Natural killer cell treated with Interleukin-12 subunit alpha and Interleukin-12 subunit beta and Interleukin-15 and Interleukin-18, amount 100 ng/mL, for 72 hours (primary cell): ENCODE measurements around the gene TRIO. TPM values are rescaled to one million over a fixed set of nuclear protein-coding genes. Genes with fewer than 3 reads are reported as not detected.
"Not testable (repeated sequence)": the region's sequence is repeated elsewhere in the genome, so short reads cannot be mapped to it uniquely, and the experiment has no call there.

Experiments used
- ATAC-seq, 2 donors: fragments of 150-1000 bp; cut with Tn5 transposase in 1 of 2; sonication (Bioruptor Pico), chemical (Tn5 transposase) in 1 of 2; 2 replicates each; pipeline ENCODE4 v1.10.0; 2021
- DNase-seq: peaks from one replicate; pipeline ENCODE4 v3.0.0; 2022; ENCODE audit warnings: low spot score
- H3K27ac Mint-ChIP-seq, 2 donors: 1 replicate in 1 of 2; 2 replicates in 1 of 2; pipeline ENCODE4 v1.8.0; 2022; ENCODE audit warnings: mixed read lengths in 2 of 2, mild to moderate bottlenecking in 1 of 2, moderate library complexity in 1 of 2
- H3K27me3 Mint-ChIP-seq, 2 donors: 1 replicate in 1 of 2; 2 replicates in 1 of 2; pipeline ENCODE4 v1.8.0; 2022; ENCODE audit warnings: mixed read lengths in 2 of 2
- H3K36me3 Mint-ChIP-seq: one replicate; pipeline ENCODE4 v1.8.0; 2022; ENCODE audit warnings: mixed read lengths
- H3K4me1 Mint-ChIP-seq, 2 donors: 1 replicate in 1 of 2; 2 replicates in 1 of 2; pipeline ENCODE4 v1.8.0; 2022; ENCODE audit warnings: low read depth in 2 of 2, mixed read lengths in 2 of 2, mild to moderate bottlenecking in 1 of 2
- H3K4me3 Mint-ChIP-seq: one replicate; pipeline ENCODE4 v1.8.0; 2022; ENCODE audit warnings: mixed read lengths
- H3K9me3 Mint-ChIP-seq: 2 replicates; pipeline ENCODE4 v1.8.0; 2022; ENCODE audit warnings: mixed read lengths
- total RNA-seq, 2 donors: library from RNA; stranded (reverse); gene quantifications; one replicate each; pipeline ENCODE4 v1.2.3, GENCODE V29; 2022

The TRIO gene
- total RNA-seq, 2 donors from 2014 or later: 40.1 to 70.3 TPM

- DNase-seq: no peak
- Mint-ChIP-seq H3K27ac (no peak overlapping the region), H3K9me3 (no peaks in the 10 kb centered on the region), H3K27me3 (no peaks in the 10 kb centered on the region), H3K36me3 (no peaks in the 10 kb centered on the region), H3K4me3 (no peak overlapping the region), H3K4me1 (peaks cover 0 to 5% of the 10 kb centered on the region in 2 donors)
- no peak for ATAC-seq
These were observed 404.5 kb downstream of the TRIO start for GRCh38 chr5:14547666-14548065.

GRCh38 chr5:14551211-14551610, 408.1 kb downstream of the TRIO start:
- Mint-ChIP-seq H3K9me3 (no peaks in the 10 kb centered on the region), H3K4me3 (no peak overlapping the region), H3K27me3 (peaks cover 0 to 3% of the 10 kb centered on the region in 2 donors), H3K4me1 (peaks cover 0 to 7% of the 10 kb centered on the region in 2 donors), H3K27ac (no peak overlapping the region), H3K36me3 (no peaks in the 10 kb centered on the region)
- ATAC-seq: no peak
- DNase-seq: no peak

- H3K4me3 Mint-ChIP-seq: no peak overlapping the region
- H3K4me1 Mint-ChIP-seq: peaks cover 0 to 7% of the 10 kb centered on the region in 2 donors
- no peak for ATAC-seq
- H3K36me3 Mint-ChIP-seq: no peaks in the 10 kb centered on the region
- peaks cover 0 to 3% of the 10 kb centered on the region in 2 donors for H3K27me3 Mint-ChIP-seq
- no peak overlapping the region for H3K27ac Mint-ChIP-seq
- DNase-seq: no peak
- H3K9me3 Mint-ChIP-seq: no peaks in the 10 kb centered on the region
These were observed 408.9 kb downstream of the TRIO start for GRCh38 chr5:14552017-14552416.

GRCh38 chr5:14554288-14554687, 411.1 kb downstream of the TRIO start:
- H3K9me3 Mint-ChIP-seq, H3K36me3 Mint-ChIP-seq, ATAC-seq, H3K4me1 Mint-ChIP-seq, H3K27ac Mint-ChIP-seq, H3K27me3 Mint-ChIP-seq, H3K4me3 Mint-ChIP-seq, DNase-seq: not testable (repeated sequence)

- H3K4me3 Mint-ChIP-seq: no peak overlapping the region
- no peaks in the 10 kb centered on the region for H3K36me3 Mint-ChIP-seq
- no peak for DNase-seq
- peaks cover 9 to 13% of the 10 kb centered on the region in 2 donors for H3K4me1 Mint-ChIP-seq
- no peaks in the 10 kb centered on the region for H3K9me3 Mint-ChIP-seq
- no peak overlapping the region for H3K27ac Mint-ChIP-seq
- H3K27me3 Mint-ChIP-seq: peaks cover 0 to 3% of the 10 kb centered on the region in 2 donors
- ATAC-seq: no peak
These were observed 412.9 kb downstream of the TRIO start for GRCh38 chr5:14556015-14556414.

GRCh38 chr5:14557203-14557770, 414.1 kb downstream of the TRIO start:
- Mint-ChIP-seq H3K27ac (no peak overlapping the region), H3K27me3 (peaks cover 0 to 3% of the 10 kb centered on the region in 2 donors), H3K9me3 (no peaks in the 10 kb centered on the region), H3K4me1 (peaks cover 9 to 13% of the 10 kb centered on the region in 2 donors), H3K36me3 (no peaks in the 10 kb centered on the region), H3K4me3 (no peak overlapping the region)
- no peak for ATAC-seq
- DNase-seq: no peak

GRCh38 chr5:14557791-14558415, 414.8 kb downstream of the TRIO start:
- Mint-ChIP-seq H3K27me3 (peaks cover 0 to 3% of the 10 kb centered on the region in 2 donors), H3K27ac (no peak overlapping the region), H3K36me3 (no peaks in the 10 kb centered on the region), H3K4me1 (peaks cover 9 to 13% of the 10 kb centered on the region in 2 donors), H3K9me3 (no peaks in the 10 kb centered on the region), H3K4me3 (no peak overlapping the region)
- ATAC-seq: no peak
- DNase-seq: no peak

Other genes starting within 250 kb of the TRIO start
- gene DNAH5, start 198.7 kb upstream of the TRIO start, total RNA-seq: not detected